ENCODE data around the gene PPM1J. TPM values are rescaled to one million over a fixed set of nuclear protein-coding genes. Genes with fewer than 3 reads are reported as not detected.
A peak's percentile ranks its signal among the peaks of the same experiment; 100 is the strongest.

Gene PPM1J
- total and polyA plus RNA-seq, 2 experiments from 2014 or later: 0.93 to 1.9 TPM

- peak overlapping the region; percentile 97 for H3K27ac ChIP-seq
Measured at GRCh38 chr1:112707221-112708001, 7.7 kb downstream of the PPM1J start.

DNA sequence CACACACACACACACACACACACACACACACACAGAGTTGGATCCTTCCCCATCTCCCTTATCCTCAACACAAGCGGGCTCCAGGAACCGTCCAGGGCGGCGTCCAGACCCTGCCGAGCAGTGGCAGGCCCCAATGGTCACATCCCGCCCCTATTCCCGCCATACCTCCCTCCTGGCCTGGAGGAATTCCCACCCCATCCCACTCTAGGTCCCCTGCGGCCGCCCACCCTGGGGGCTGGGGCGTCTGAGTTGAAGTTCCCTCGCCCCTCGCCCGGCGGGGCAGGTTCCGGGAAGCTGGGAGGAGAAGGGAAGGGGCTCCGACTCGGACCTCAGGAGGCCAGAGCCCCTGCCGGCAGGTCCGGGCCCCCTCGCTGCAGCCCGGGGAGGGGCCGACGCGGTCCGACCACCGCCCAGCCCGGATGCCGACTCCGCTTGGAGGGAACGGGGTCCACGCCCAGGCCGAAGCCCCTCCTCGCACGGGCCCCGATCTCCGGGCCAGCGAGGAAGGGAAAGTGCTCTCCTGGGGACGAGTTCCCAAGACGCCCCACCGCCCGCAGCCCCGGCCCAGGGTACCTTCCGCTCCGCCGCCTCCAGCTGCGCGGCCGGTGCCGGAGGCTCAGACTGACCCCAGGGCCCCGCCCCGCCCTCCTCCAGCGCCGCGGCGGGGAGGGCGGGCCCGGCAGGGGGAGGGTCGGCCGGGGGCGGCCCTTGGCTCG lies 8.5 kb downstream of the PPM1J start, which contains the start of gene RHOC:
TSS of gene RHOC (minus strand) at position 623 of the 716 bp plus-strand sequence. CDS start 3,328 bp downstream, outside the sequence.
- peak within 1 kb of the TSS; percentile 100 for H3K4me3 ChIP-seq
- TF ChIP-seq CTCF (IDR thresholded peaks at IDR 0.05; ENCODE audit: poor library complexity): no peak
- TF ChIP-seq EZH2phosphoT487 (IDR thresholded peaks at IDR 0.05; ENCODE audit: low read depth, severe bottlenecking, unreplicated experiment): no peak
- TF ChIP-seq EZH2 (IDR thresholded peaks at IDR 0.05; ENCODE audit: borderline replicate concordance): no peak
- H3K27ac ChIP-seq: peak within 1 kb of the TSS; percentile 97
- H2AFZ ChIP-seq: peak within 1 kb of the TSS; percentile 68
- H3K4me1 ChIP-seq (ENCODE audit: insufficient read depth): peaks cover 33% of the 10 kb centered on the region
- 0% methylated on average over 11 of the region's 61 CpGs for WGBS (ENCODE audit: low lambda C conversion rate, missing lambda C conversion rate)
- H3K9me2 ChIP-seq (replicated peaks; ENCODE audit: insufficient read depth): no peaks in the 10 kb centered on the region
- H3K4me2 ChIP-seq: peak within 1 kb of the TSS; percentile 91
- no peaks in the 10 kb centered on the region for H3K36me3 ChIP-seq (replicated peaks; ENCODE audit: insufficient read depth, low read depth)
- DNase-seq (ENCODE audit: low spot score): peak; percentile 93
- peaks cover 3% of the 10 kb centered on the region for H4K20me1 ChIP-seq (ENCODE audit: insufficient read depth, poor library complexity, severe bottlenecking)
- peaks cover 40% of the 10 kb centered on the region for H3K79me2 ChIP-seq
- H3K27me3 ChIP-seq: no peaks in the 10 kb centered on the region
- H3K9me3 ChIP-seq (ENCODE audit: low read depth): no peaks in the 10 kb centered on the region

More at GRCh38 chr1:112707221-112708001, 7.7 kb downstream of the PPM1J start:
- H4K20me1 ChIP-seq (ENCODE audit: insufficient read depth, poor library complexity, severe bottlenecking): peaks cover 3% of the 10 kb centered on the region
- no peaks in the 10 kb centered on the region for H3K27me3 ChIP-seq
- DNase-seq (ENCODE audit: low spot score): peak; percentile 96
- peak overlapping the region; percentile 81 for H3K4me2 ChIP-seq
- peaks cover 26% of the 10 kb centered on the region for H3K4me1 ChIP-seq (ENCODE audit: insufficient read depth)
- H3K36me3 ChIP-seq (replicated peaks; ENCODE audit: insufficient read depth, low read depth): no peaks in the 10 kb centered on the region
- peak overlapping the region; percentile 100 for H3K4me3 ChIP-seq
- H3K79me2 ChIP-seq: peaks cover 36% of the 10 kb centered on the region
- no peaks in the 10 kb centered on the region for H3K9me2 ChIP-seq (replicated peaks; ENCODE audit: insufficient read depth)
- 9% methylated on average over 26 of the region's 42 CpGs for WGBS (ENCODE audit: low lambda C conversion rate, missing lambda C conversion rate)
- peak overlapping the region; percentile 68 for H2AFZ ChIP-seq
- TF ChIP-seq EZH2phosphoT487 (IDR thresholded peaks at IDR 0.05; ENCODE audit: low read depth, severe bottlenecking, unreplicated experiment) (no peak), CTCF (IDR thresholded peaks at IDR 0.05; ENCODE audit: poor library complexity) (peak; percentile 98)
- no peaks in the 10 kb centered on the region for H3K9me3 ChIP-seq (ENCODE audit: low read depth)

- 3% methylated on average over 13 of the region's 13 CpGs for WGBS (ENCODE audit: low lambda C conversion rate, missing lambda C conversion rate)
- TF ChIP-seq EZH2phosphoT487 (IDR thresholded peaks at IDR 0.05; ENCODE audit: low read depth, severe bottlenecking, unreplicated experiment): no peak
- TF ChIP-seq CTCF (IDR thresholded peaks at IDR 0.05; ENCODE audit: poor library complexity): no peak
- peak overlapping the region; percentile 100 for H3K4me3 ChIP-seq
Measured at GRCh38 chr1:112704934-112705627, 10.1 kb downstream of the PPM1J start.

More at GRCh38 chr1:112704934-112705627, 10.1 kb downstream of the PPM1J start:
- H3K9me3 ChIP-seq (ENCODE audit: low read depth): no peaks in the 10 kb centered on the region
- peaks cover 48% of the 10 kb centered on the region for H3K4me1 ChIP-seq (ENCODE audit: insufficient read depth)
- H3K4me2 ChIP-seq: peak overlapping the region; percentile 91
- H3K36me3 ChIP-seq (replicated peaks; ENCODE audit: insufficient read depth, low read depth): no peaks in the 10 kb centered on the region
- H3K27me3 ChIP-seq: no peaks in the 10 kb centered on the region
- H3K79me2 ChIP-seq: peaks cover 40% of the 10 kb centered on the region
- H4K20me1 ChIP-seq (ENCODE audit: insufficient read depth, poor library complexity, severe bottlenecking): peaks cover 3% of the 10 kb centered on the region
- DNase-seq (ENCODE audit: low spot score): peak; percentile 94
- no peak overlapping the region for H2AFZ ChIP-seq
- no peaks in the 10 kb centered on the region for H3K9me2 ChIP-seq (replicated peaks; ENCODE audit: insufficient read depth)
- H3K27ac ChIP-seq: peak overlapping the region; percentile 97

All from hepatocyte (in vitro differentiated cells).